ENCODE measurements around the gene GNA15.

Gene GNA15

GRCh38 chr19:3098515-3099346 is 37.1 kb upstream of the GNA15 start:
- H3K36me3 ChIP-seq (replicated peaks; ENCODE audit: insufficient read depth, low read length): no peaks in the 10 kb centered on the region
- H3K27me3 ChIP-seq (replicated peaks; ENCODE audit: insufficient read depth, low read length): peaks cover 84% of the 10 kb centered on the region
- TF ChIP-seq CTCF (IDR thresholded peaks at IDR 0.05; ENCODE audit: low read length) (no peak), EZH2 (optimal IDR thresholded peaks at IDR 0.05; ENCODE audit: low read depth, low read length) (peak; percentile 19), EZH2phosphoT487 (IDR thresholded peaks at IDR 0.05; ENCODE audit: low read length) (no peak)
- H4K20me1 ChIP-seq (ENCODE audit: insufficient read depth, low read length): no peaks in the 10 kb centered on the region
- H3K27ac ChIP-seq (ENCODE audit: low read length): no peak overlapping the region
- H3K4me2 ChIP-seq (ENCODE audit: low read depth, low read length): peak overlapping the region; percentile 21; the same call in 1 of the 2 replicates
- no peaks in the 10 kb centered on the region for H3F3A ChIP-seq (ENCODE audit: insufficient read depth, low read length)
- H3K4me3 ChIP-seq (ENCODE audit: low read length): no peak overlapping the region
- H3K9me2 ChIP-seq (replicated peaks; ENCODE audit: insufficient read depth, low read length): no peaks in the 10 kb centered on the region
- H3K9ac ChIP-seq (ENCODE audit: low read length): no peak overlapping the region
- no peak overlapping the region for H2AFZ ChIP-seq (ENCODE audit: low read length)
- H3K4me1 ChIP-seq (ENCODE audit: low read length): 0 out of 2 replicates have a peak, but pooled peaks cover 4% of the 10 kb centered on the region
- no peaks in the 10 kb centered on the region for H3K9me3 ChIP-seq (replicated peaks; ENCODE audit: insufficient read depth, low read length)
- no peaks in the 10 kb centered on the region for H3K79me2 ChIP-seq (ENCODE audit: low read length)
- DNase-seq: no peak

DNA sequence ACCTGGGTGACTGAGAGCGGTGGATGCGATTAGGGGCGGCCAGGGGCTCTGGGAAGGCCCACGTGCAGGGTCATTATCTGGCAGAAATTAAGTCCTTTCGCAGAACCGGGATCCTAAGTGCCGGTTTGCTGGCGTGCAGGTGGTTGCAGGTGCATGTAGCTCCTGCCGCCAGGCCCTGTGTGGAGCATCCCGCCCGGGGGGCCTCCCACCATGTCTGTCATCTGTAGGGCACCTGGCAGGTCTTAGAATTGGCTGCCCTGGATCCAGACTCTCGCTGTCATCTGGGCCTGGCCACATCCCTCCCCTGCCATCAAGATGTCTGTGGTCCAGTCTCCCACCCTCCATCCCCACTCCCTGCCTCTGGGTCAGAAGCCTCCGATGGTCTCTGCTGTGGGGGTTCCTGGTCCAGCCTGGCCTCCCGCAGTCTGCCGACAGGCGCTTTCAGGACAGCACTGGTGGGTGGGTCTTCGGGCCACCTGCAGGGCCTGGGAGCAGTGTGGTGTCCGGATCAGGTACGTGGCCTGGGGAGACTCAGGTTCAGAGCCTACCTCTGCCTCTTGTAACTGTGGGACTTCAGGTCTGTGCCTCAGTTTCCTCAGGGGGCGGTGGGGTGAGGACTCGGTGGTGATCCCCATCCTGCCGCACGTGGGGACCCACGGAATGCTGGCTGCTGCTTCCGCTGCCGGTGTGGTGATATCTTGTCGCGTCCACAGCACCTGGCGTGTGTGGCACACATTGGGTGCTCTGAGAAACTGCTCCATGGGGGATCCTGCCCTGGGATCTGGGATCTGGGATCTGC is 36.3 kb upstream of the GNA15 start:
- H3K9me3 ChIP-seq (replicated peaks; ENCODE audit: insufficient read depth, low read length): no peaks in the 10 kb centered on the region
- H3K4me3 ChIP-seq (ENCODE audit: low read length): no peak overlapping the region
- no peak overlapping the region for H3K9ac ChIP-seq (ENCODE audit: low read length)
- H3K79me2 ChIP-seq (ENCODE audit: low read length): no peaks in the 10 kb centered on the region
- no peak overlapping the region for H3K4me2 ChIP-seq (ENCODE audit: low read depth, low read length)
- H2AFZ ChIP-seq (ENCODE audit: low read length): no peak overlapping the region
- H3K9me2 ChIP-seq (replicated peaks; ENCODE audit: insufficient read depth, low read length): no peaks in the 10 kb centered on the region
- 0 out of 2 replicates have a peak, but pooled peaks cover 4% of the 10 kb centered on the region for H3K4me1 ChIP-seq (ENCODE audit: low read length)
- no peak for TF ChIP-seq CTCF (IDR thresholded peaks at IDR 0.05; ENCODE audit: low read length)
- TF ChIP-seq EZH2 (optimal IDR thresholded peaks at IDR 0.05; ENCODE audit: low read depth, low read length): peak; percentile 14
- TF ChIP-seq EZH2phosphoT487 (IDR thresholded peaks at IDR 0.05; ENCODE audit: low read length): no peak
- no peaks in the 10 kb centered on the region for H4K20me1 ChIP-seq (ENCODE audit: insufficient read depth, low read length)
- H3K36me3 ChIP-seq (replicated peaks; ENCODE audit: insufficient read depth, low read length): no peaks in the 10 kb centered on the region
- H3K27ac ChIP-seq (ENCODE audit: low read length): no peak overlapping the region
- H3F3A ChIP-seq (ENCODE audit: insufficient read depth, low read length): no peaks in the 10 kb centered on the region
- no peak for DNase-seq
- peaks cover 83% of the 10 kb centered on the region for H3K27me3 ChIP-seq (replicated peaks; ENCODE audit: insufficient read depth, low read length)

DNA sequence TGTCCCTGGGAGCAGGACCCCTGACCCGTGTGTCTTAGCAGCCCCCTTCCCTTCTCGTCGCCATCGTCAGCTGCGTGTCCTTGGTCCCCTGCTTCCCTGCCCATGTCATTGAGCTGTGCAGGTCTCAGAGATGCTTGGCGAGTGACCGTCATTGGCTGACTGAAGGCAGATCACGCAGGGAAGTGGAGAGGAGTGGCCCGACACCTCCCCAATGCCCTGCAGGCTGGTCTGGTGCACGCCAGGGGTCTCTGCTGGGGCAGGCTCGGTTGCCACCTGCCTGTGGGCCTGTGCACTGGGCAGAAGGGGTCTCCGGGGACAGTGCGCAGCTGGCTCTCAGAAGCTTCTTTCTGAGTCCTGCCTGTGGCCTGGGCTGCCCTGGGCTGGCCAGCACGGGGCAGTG is 35.5 kb upstream of the GNA15 start:
- no peaks in the 10 kb centered on the region for H4K20me1 ChIP-seq (ENCODE audit: insufficient read depth, low read length)
- H2AFZ ChIP-seq (ENCODE audit: low read length): no peak overlapping the region
- no peaks in the 10 kb centered on the region for H3K9me2 ChIP-seq (replicated peaks; ENCODE audit: insufficient read depth, low read length)
- no peak for DNase-seq
- no peak overlapping the region for H3K4me3 ChIP-seq (ENCODE audit: low read length)
- H3K27ac ChIP-seq (ENCODE audit: low read length): no peak overlapping the region
- peaks cover 78% of the 10 kb centered on the region for H3K27me3 ChIP-seq (replicated peaks; ENCODE audit: insufficient read depth, low read length)
- H3K79me2 ChIP-seq (ENCODE audit: low read length): no peaks in the 10 kb centered on the region
- no peak overlapping the region for H3K9ac ChIP-seq (ENCODE audit: low read length)
- no peaks in the 10 kb centered on the region for H3K9me3 ChIP-seq (replicated peaks; ENCODE audit: insufficient read depth, low read length)
- TF ChIP-seq CTCF (IDR thresholded peaks at IDR 0.05; ENCODE audit: low read length) (no peak), EZH2 (optimal IDR thresholded peaks at IDR 0.05; ENCODE audit: low read depth, low read length) (no peak), EZH2phosphoT487 (IDR thresholded peaks at IDR 0.05; ENCODE audit: low read length) (no peak)
- no peaks in the 10 kb centered on the region for H3K36me3 ChIP-seq (replicated peaks; ENCODE audit: insufficient read depth, low read length)
- no peaks in the 10 kb centered on the region for H3F3A ChIP-seq (ENCODE audit: insufficient read depth, low read length)
- no peak overlapping the region for H3K4me2 ChIP-seq (ENCODE audit: low read depth, low read length)
- H3K4me1 ChIP-seq (ENCODE audit: low read length): 0 out of 2 replicates have a peak, but pooled peaks cover 4% of the 10 kb centered on the region
